Stimulated activated CD8-positive, alpha-beta memory T cell treated with anti-CD3 and anti-CD28 coated beads, Interleukin-4, amount 100 ng/mL, for 24 hours (primary cell): ENCODE results near the gene CCDC136.
A peak's percentile ranks its signal among the peaks of the same experiment; 100 is the strongest.

Source experiments
- DNase-seq: peaks from one replicate; pipeline ENCODE4 v3.0.0-alpha.2; 2020; ENCODE audit warnings: low read depth

Gene CCDC136

GRCh38 chr7:128791121-128791971 lies at the start of gene CCDC136:
Gene CCDC136, plus strand, starts transcription at chr7:128791968. Its CDS starts 444 bp downstream, at chr7:128792412.
- peak; percentile 68 for DNase-seq

DNA sequence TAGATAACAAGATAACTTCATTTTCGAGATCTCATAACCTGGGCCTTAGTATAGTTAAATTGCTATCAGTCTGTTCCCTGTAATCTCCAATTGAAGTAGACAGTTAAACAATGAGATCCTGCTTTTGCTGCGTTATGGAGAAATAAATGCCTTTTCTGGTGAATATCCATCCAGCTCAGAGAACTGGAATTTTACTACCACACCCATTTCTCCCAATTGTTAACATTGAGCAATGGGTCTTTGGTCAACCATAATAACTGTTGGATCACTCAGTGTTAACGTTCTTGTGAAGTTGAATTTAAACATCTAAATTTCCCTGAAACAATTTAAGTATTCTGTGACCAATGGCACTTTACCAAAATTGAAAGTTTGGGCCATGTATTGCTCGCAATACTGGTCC lies 49.6 kb upstream of the CCDC136 start:
- DNase-seq = no peak

- DNase-seq = no peak
Observed at GRCh38 chr7:128743112-128743772, 48.5 kb upstream of the CCDC136 start.

DNA sequence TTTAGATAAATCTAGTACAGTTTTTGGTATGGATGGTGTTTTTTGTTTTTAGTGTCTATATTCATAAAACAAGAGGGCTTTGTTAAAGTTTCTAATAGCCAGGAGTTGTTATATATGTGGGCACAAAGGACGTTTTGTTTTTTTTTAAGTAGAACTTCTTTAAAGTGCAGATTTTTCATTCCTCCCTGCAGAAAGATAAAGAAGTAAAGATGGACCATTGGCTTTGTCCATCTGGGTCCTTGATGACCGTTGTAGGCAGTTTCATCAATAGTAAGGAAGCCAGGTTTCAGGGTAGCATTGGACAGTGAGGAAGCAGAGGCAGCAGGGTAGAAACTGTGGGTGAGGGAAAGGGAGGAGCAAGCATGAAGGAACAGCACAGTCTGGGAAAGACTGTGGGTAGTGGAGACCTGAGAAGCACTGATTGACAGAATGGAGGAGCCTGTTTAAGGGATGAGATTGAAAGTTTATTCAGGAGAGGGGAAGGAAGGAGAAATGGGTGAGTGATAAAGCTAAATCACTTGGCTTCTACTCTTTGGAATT lies 47.3 kb upstream of the CCDC136 start:
- no peak for DNase-seq

- DNase-seq = no peak
Observed at GRCh38 chr7:128745706-128746105, 46.1 kb upstream of the CCDC136 start.

- no peak for DNase-seq
Observed at GRCh38 chr7:128747327-128748079, 44.3 kb upstream of the CCDC136 start.

GRCh38 chr7:128752251-128752650 lies 39.5 kb upstream of the CCDC136 start:
- DNase-seq = no peak

DNA sequence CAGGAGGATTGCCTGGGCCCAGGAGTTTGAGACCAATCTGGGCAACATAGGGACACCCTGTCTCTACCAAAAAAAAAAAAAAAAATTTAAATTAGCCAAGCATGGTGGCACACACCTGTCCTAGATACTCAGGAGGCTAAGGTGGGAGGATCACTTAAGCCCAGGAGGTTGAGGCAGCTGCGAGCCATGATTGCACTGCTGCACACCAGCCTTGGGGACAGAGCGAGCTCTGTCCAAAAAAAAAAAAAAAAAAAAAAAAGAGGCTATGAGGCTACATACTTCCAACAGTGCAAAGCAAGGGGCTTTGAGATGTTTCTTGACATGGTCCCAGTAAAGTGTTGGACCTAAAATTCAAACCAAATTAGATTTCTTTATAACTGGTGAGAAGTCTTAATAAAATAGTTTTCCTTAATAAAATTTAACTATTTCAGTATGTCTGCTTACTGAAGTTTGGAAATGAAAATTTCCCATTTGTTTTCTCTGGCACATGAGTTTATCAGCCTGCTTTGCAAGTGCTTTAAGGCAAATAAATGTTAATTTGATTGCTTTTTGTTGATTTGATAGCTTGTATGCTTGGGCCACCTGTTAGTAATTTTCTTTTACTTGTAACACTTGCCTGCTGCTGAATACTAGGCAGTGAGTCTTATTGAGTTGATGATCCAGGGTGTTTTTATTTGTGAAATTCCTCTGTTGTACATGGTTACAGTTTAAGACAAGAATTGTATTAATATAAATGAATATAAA lies 36.5 kb upstream of the CCDC136 start:
- DNase-seq = no peak

DNA sequence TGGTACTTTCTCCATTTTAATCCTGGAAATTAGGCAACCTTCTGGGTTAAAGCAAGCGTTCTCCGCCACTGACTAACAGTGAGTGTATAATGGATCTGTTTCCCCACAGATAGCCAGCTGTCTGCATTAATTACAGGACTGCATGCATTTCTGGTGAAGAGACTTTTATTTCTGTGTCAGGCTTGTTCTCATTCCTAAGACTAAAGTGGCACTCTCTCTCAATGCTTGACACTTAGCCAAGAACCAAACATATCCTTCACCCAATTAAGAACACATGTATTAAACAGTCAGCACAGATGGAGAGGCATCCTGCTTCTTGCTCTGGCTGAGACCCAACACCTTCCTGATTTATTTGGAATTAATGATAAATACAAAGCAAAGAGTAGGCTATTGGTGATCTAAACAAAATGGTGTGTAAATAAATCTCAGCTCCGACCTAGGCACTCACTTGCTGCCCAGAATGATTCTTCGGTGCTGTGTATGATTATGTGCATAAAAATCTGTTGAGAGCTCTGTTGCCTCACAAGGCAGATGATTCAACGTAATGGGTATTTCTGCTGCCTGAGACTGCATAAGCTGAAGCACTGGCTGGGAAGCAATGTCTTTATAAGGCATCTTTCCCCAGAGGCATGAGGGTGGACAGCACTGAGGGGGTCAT lies 35.8 kb upstream of the CCDC136 start:
- no peak for DNase-seq

DNA sequence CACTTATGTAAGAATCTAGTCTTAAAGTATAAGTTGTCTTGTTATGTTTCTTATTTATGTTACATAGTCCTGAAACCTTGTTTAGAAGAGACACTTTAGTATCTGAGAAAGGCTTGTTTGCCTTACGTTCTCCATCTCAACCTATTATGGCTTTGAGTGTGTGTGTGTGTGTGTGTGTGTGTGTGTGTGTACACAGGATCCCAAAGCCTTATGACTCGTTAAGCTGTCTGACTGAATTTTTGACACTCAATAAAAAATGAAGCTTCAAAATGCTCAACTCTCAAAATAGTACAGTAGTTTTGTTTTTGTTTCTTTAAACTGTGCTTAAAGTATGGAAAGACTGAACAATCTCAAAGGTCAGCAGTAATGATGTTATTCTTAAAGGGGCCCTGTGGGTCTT lies 34.6 kb upstream of the CCDC136 start:
- DNase-seq = no peak

DNA sequence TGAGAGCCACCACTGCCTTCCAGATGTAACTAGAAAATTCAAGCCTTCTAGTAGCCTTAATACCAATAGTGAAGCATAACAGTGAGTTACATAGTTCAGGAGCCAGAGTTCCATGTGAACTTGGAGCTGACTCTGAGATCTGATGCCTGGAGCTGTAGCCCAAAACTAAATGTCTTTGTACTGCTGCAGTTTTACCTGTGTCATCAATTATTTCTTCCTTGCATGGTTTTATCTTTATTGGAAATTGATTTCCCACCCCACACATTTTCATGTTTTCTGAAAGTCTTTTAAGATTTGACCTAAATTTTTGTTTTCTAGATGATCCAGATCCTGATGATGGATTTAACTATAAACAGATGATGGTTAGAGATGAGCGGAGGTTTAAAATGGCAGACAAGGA lies 33.2 kb upstream of the CCDC136 start:
- no peak for DNase-seq

GRCh38 chr7:128759242-128759641 lies 32.5 kb upstream of the CCDC136 start:
- DNase-seq = no peak

DNA sequence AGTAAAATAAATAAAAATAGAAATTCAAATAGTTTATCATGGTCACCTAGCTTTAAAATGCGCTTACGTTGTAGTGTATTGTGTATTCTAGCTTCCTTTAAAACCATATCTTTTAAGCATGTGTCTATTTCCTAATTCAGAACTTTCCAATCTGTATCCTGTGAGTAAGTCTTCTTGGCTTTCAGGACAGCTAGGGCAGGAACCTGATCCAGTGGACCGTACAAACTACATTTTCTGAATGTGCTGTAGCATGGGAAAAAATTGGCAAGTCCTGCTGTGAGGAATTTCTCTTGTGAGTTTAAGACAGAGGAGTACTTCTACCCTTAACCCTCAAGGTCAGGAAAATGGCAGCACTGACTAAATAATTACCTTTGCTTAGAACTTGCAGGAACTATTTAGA lies 28.2 kb upstream of the CCDC136 start:
- DNase-seq = no peak

DNA sequence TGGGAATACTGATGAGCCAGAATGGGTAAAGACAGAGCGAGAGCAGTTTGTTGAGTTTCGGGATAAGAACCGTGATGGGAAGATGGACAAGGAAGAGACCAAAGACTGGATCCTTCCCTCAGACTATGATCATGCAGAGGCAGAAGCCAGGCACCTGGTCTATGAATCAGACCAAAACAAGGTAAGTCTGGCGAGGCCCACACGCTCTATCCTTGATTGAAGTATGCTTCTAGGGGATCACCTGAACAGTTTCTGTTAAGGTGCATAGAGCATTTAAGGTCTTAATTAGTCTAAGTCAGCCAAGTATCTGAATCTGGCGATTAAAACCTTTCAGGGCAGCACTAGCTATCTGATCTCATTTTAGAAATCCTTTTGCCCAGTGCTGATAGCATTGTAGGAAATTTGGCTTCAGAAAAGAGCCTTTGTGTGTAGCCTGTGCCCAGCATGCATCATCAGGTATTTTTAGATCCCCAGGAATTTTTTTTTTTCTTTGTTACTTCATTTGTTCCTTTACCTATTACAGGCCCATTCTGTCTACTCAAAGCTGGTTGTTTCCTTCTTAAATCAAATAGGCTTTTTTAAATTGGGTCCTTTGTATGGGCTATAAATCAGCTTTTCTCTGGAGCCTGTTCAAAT lies 24.2 kb upstream of the CCDC136 start:
- DNase-seq = no peak

DNA sequence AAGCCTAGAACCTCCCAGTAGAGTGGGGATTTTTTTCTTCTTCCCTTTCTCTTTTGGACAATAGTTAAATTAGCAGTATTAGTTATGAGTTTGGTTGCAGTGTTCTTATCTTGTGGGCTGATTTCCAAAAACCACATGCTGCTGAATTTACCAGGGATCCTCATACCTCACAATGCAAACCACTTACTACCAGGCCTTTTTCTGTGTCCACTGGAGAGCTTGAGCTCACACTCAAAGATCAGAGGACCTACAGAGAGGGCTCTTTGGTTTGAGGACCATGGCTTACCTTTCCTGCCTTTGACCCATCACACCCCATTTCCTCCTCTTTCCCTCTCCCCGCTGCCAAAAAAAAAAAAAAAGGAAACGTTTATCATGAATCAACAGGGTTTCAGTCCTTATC lies 21.5 kb upstream of the CCDC136 start:
- DNase-seq = no peak

GRCh38 chr7:128773604-128774003 lies 18.2 kb upstream of the CCDC136 start:
- DNase-seq = no peak

- DNase-seq = no peak
Observed at GRCh38 chr7:128774029-128774689, 17.6 kb upstream of the CCDC136 start.

GRCh38 chr7:128774921-128775320 lies 16.8 kb upstream of the CCDC136 start:
- DNase-seq = no peak

GRCh38 chr7:128775744-128776474 lies 15.9 kb upstream of the CCDC136 start, which contains the start of gene OPN1SW:
Gene OPN1SW, minus strand, starts transcription at chr7:128775794. Its CDS starts 13 bp downstream, at chr7:128775781.
- no peak for DNase-seq
